CD8-positive, alpha-beta memory T cell (primary cell): Measurements from ENCODE around the gene LRTM2. TPM values are rescaled to one million over a fixed set of nuclear protein-coding genes. Genes with fewer than 3 reads are reported as not detected.
A peak's percentile ranks its signal among the peaks of the same experiment; 100 is the strongest.

Experiments
- CTCF ChIA-PET: fragments of 350-600 bp; sonication (Branson Sonifier 250); formaldehyde crosslinking; loops from one replicate; lab custom pipeline; 2021; ENCODE audit warnings: antibody characterized with exemption; lab: Charles Lee
- POLR2A ChIA-PET: fragments of 350-600 bp; sonication (Branson Sonifier 250); formaldehyde crosslinking; loops from one replicate; lab custom pipeline; 2021; ENCODE audit warnings: antibody characterized with exemption; lab: Charles Lee
- DNase-seq, 5 donors: peaks; one replicate each; pipeline versions ENCODE4 v3.0.0 to v3.0.0-alpha.2; 2020 to 2022; ENCODE audit warnings: mixed read lengths in 1 of 5
- H3K27ac ChIP-seq: one replicate; pipeline ENCODE4 v1.7.0; 2013; ENCODE audit warnings: low read depth, mild to moderate bottlenecking, low read length, moderate library complexity
- H3K27me3 ChIP-seq: 2 replicates; pipeline ENCODE4 v1.7.0; 2013; ENCODE audit warnings: low read length, mild to moderate bottlenecking; ENCODE audit not compliant: insufficient read depth, poor library complexity, severe bottlenecking
- H3K36me3 ChIP-seq: 2 replicates; pipeline ENCODE4 v1.7.0; 2013; ENCODE audit warnings: mild to moderate bottlenecking, low read length, moderate library complexity; ENCODE audit not compliant: insufficient read depth
- H3K4me1 ChIP-seq: 2 replicates; pipeline ENCODE4 v1.7.0; 2013; ENCODE audit warnings: mild to moderate bottlenecking, low read length, moderate library complexity; ENCODE audit not compliant: insufficient read depth
- H3K4me3 ChIP-seq: 2 replicates; pipeline ENCODE4 v1.7.0; 2013; ENCODE audit warnings: mild to moderate bottlenecking, low read length
- H3K9me3 ChIP-seq: 2 replicates; pipeline ENCODE4 v1.7.0; 2013; ENCODE audit warnings: mild to moderate bottlenecking, low read length
- H3K27ac Mint-ChIP-seq, 8 donors: one replicate each; pipeline ENCODE4 v1.8.0; 2020 to 2021; ENCODE audit warnings: mixed read lengths in 8 of 8, mild to moderate bottlenecking in 6 of 8, inconsistent platforms in 3 of 8, moderate library complexity in 3 of 8
- H3K27me3 Mint-ChIP-seq, 2 donors: one replicate each; pipeline ENCODE4 v1.8.0; 2020 to 2021; ENCODE audit warnings: mixed read lengths in 2 of 2, mild to moderate bottlenecking in 1 of 2, moderate library complexity in 1 of 2
- H3K36me3 Mint-ChIP-seq, 3 donors: one replicate each; pipeline ENCODE4 v1.8.0; 2020 to 2021; ENCODE audit warnings: mixed read lengths in 3 of 3, inconsistent platforms in 1 of 3, mild to moderate bottlenecking in 1 of 3
- H3K4me1 Mint-ChIP-seq, 3 donors: one replicate each; pipeline ENCODE4 v1.8.0; 2020 to 2021; ENCODE audit warnings: mixed read lengths in 3 of 3, inconsistent platforms in 1 of 3, mild to moderate bottlenecking in 1 of 3
- H3K4me3 Mint-ChIP-seq, 7 donors: one replicate each; pipeline ENCODE4 v1.8.0; 2020 to 2021; ENCODE audit warnings: mixed read lengths in 7 of 7, mild to moderate bottlenecking in 6 of 7, moderate library complexity in 4 of 7, inconsistent platforms in 2 of 7
- H3K9me3 Mint-ChIP-seq, 5 donors: one replicate each; pipeline ENCODE4 v1.8.0; 2020 to 2022; ENCODE audit warnings: mixed read lengths in 5 of 5, mild to moderate bottlenecking in 3 of 5, moderate library complexity in 2 of 5, inconsistent platforms in 1 of 5
- polyA plus RNA-seq: library from polyadenylated mRNA; unstranded; fragments of 300-500 nt; fragmentation: Illumina TruSeq; gene quantifications from one replicate; pipeline ENCODE4 v1.2.3, GENCODE V29; 2021
- total RNA-seq, 2 experiments: library from RNA; stranded (reverse); gene quantifications; one replicate each; pipeline ENCODE4 v1.2.3, GENCODE V29; 2021

Gene LRTM2
- total and polyA plus RNA-seq, 3 experiments from 2014 or later = 0.24 TPM; not detected in 2

DNA sequence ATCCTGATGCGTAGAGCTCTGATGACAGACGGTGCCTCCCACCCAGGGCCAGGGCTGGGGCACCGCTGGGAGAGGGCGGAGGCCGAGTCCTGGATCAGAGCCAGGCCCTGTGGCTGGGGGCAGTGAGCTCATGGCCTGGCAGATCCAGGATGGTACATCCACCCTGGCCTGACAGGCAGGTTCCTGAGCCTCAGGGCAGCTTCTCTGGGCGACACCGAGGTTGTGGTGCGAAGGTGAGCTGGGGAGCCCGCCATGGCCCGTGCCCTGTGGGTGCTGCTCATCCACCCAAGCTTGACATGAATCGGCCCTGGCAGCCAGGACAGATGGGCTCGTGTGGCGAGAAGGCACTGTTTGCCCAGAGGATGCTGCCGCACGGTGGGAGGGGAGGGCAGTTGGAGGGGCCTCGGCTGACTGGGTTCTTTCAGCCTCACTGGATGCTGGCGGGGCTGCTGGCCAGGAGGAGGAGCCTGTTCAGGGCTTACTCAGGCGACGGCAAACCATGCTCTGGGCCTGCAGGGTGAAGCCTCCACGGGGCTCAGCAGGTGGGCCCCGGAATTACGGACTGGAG, 16.6 kb downstream of the LRTM2 start:
- no peak overlapping the region for H3K27ac Mint-ChIP-seq
- H3K4me1 Mint-ChIP-seq = no peaks in the 10 kb centered on the region
- Histone ChIP-seq H3K27me3 (no peaks in the 10 kb centered on the region), H3K4me3 (no peak overlapping the region), H3K27ac (no peak overlapping the region), H3K36me3 (no peaks in the 10 kb centered on the region), H3K9me3 (no peaks in the 10 kb centered on the region), H3K4me1 (no peaks in the 10 kb centered on the region)
- no peaks in the 10 kb centered on the region for H3K36me3 Mint-ChIP-seq
- CTCF ChIA-PET = no interaction called here
- peaks cover 8 to 28% of the 10 kb centered on the region in 2 donors for H3K27me3 Mint-ChIP-seq
- H3K9me3 Mint-ChIP-seq = no peaks in the 10 kb centered on the region
- H3K4me3 Mint-ChIP-seq = no peak overlapping the region
- no peak for DNase-seq
- POLR2A ChIA-PET = no interaction called here

DNA sequence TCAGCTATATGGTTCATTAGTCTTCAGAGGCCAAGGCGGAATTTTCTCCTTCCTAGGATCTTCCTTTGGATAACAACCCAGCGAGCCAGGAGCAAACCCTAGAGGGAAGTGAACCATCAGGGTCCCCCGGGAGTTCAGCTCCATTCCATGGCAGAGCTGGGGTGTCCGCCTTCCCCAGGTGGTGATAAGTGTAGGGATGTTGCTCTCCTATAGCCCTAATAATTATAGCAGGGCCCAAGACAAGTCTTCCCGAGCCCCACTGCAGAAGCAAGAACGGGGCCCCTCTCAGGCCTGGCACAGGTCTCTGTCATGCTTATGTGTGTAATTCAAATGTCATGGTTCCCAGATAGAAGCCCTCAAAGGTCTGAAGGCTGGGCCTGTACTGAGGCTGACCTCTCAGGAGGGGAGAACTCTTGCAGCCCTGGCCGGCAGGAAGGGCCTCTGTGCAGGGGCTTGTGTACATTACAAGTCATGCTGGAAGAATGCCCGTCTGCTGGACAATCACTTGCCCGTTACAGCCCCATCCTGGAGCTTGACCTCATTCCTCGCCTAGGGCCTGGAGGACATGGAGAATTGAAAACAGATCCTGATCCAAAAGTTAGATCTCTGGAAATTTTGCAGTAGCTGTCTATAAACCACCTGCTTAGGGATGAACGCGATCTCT, 17.3 kb downstream of the LRTM2 start:
- H3K4me3 Mint-ChIP-seq = no peak overlapping the region
- Histone ChIP-seq H3K27me3 (no peaks in the 10 kb centered on the region), H3K4me1 (no peaks in the 10 kb centered on the region), H3K27ac (no peak overlapping the region), H3K36me3 (no peaks in the 10 kb centered on the region), H3K9me3 (no peaks in the 10 kb centered on the region), H3K4me3 (no peak overlapping the region)
- no peaks in the 10 kb centered on the region for H3K36me3 Mint-ChIP-seq
- CTCF ChIA-PET = no interaction called here
- POLR2A ChIA-PET = no interaction called here
- H3K4me1 Mint-ChIP-seq = no peaks in the 10 kb centered on the region
- no peak overlapping the region for H3K27ac Mint-ChIP-seq
- peaks cover 6 to 25% of the 10 kb centered on the region in 2 donors for H3K27me3 Mint-ChIP-seq
- no peak for DNase-seq
- no peaks in the 10 kb centered on the region for H3K9me3 Mint-ChIP-seq

DNA sequence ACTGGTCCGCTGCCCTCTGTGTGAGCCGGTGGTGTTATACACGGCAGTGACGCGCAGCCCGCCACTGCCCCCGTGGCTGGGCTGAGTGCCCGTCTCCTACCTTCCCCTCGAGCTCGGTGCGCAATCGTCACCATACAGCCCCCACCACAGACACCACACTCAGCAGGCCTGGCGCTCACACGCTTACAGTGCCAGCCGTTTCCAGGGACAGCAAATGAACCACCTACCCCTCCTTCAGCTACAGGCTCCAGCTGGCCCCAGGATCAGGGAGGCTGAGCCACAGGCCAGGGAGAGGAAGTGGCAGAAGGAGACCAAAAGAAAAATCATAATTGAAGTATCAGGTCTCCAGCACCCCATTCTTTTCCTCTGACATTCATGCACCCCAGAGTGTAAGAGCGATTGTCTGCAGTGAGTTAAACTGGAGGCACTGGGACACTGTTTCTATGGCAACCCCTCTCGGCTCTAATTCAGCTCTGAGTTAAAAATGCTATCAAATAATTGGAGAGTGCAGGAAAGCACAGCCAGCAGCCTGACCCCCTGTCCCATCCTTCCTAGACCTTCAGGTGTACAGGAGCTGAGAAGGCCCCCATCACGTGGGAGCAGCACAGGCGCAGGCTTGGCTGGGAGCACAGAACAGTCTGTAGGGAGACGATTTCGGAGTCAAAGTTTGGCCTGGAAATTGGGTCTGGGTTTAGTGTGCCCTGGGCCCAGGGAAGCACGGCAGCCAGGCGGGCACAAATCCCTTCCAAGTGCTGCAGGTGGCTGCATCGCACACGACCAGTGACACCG, 18.0 kb downstream of the LRTM2 start:
- CTCF ChIA-PET = no interaction called here

DNA sequence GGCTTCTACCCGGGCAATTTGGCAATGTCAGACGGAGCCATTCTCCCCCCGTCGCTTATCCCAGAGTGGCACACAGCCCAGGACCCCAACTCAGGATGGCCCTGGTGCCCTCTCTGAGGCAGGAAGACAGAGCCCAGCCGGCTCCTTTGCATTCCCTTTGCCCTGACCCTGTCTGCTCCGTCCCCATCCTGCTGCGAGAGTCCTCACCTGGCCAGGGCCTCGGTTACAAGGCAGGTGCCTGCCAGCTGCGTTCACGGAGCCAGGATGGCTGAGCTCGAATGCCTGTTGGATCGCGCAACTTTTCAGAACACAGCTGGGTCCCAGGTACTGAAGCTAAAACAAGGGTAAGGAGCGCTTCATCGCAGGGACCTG, 18.6 kb downstream of the LRTM2 start:
- Mint-ChIP-seq H3K4me1 (no peaks in the 10 kb centered on the region), H3K9me3 (no peaks in the 10 kb centered on the region), H3K36me3 (no peaks in the 10 kb centered on the region), H3K27me3 (peaks cover 6 to 18% of the 10 kb centered on the region in 2 donors), H3K27ac (no peak overlapping the region), H3K4me3 (no peak overlapping the region)
- H3K4me1 ChIP-seq = no peaks in the 10 kb centered on the region
- H3K9me3 ChIP-seq = no peaks in the 10 kb centered on the region
- no peak for DNase-seq
- POLR2A ChIA-PET = no interaction called here
- no peak overlapping the region for H3K27ac ChIP-seq
- CTCF ChIA-PET = no interaction called here
- H3K4me3 ChIP-seq = no peak overlapping the region
- H3K36me3 ChIP-seq = no peaks in the 10 kb centered on the region
- no peaks in the 10 kb centered on the region for H3K27me3 ChIP-seq

More for the DNA sequence above, 18.0 kb downstream of the LRTM2 start:
- no peak overlapping the region for H3K27ac Mint-ChIP-seq
- H3K27me3 ChIP-seq = no peaks in the 10 kb centered on the region
- H3K36me3 ChIP-seq = no peaks in the 10 kb centered on the region
- H3K36me3 Mint-ChIP-seq = no peaks in the 10 kb centered on the region
- H3K4me3 Mint-ChIP-seq = no peak overlapping the region
- H3K27ac ChIP-seq = no peak overlapping the region
- no peaks in the 10 kb centered on the region for H3K9me3 ChIP-seq
- H3K4me3 ChIP-seq = no peak overlapping the region
- POLR2A ChIA-PET = no interaction called here
- H3K9me3 Mint-ChIP-seq = no peaks in the 10 kb centered on the region
- H3K4me1 Mint-ChIP-seq = no peaks in the 10 kb centered on the region
- DNase-seq = peak in 1 of 5 donors; percentile 32
- peaks cover 6 to 23% of the 10 kb centered on the region in 2 donors for H3K27me3 Mint-ChIP-seq
- H3K4me1 ChIP-seq = no peaks in the 10 kb centered on the region

DNA sequence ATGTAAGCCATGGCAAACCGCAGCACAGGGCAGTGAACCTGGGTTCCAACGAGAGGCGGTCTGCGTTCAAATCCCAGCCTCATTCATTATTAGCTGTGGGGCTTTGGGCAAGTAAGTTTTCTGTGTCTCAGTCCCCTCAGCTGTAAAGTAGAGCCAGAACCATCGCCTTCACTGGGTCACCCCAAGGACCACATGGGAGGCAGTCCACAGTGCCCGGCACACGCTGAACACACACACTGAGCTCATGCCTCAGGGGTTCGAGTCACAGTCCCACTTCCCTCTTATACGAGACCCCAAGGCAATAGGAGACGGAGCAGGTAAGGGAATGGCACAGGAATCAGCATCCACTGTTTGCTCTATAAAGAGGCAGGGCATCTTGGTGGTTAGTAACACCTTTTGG, 19.1 kb downstream of the LRTM2 start:
- no peak overlapping the region for H3K27ac ChIP-seq
- peak in 1 of 5 donors; percentile 8 for DNase-seq
- no peak overlapping the region for H3K4me3 Mint-ChIP-seq
- no peaks in the 10 kb centered on the region for H3K27me3 ChIP-seq
- no peaks in the 10 kb centered on the region for H3K9me3 Mint-ChIP-seq
- ChIA-PET POLR2A (interaction anchor here (0.6 kb wide), 1 partner anchor 20 kb away, joined by 3 read pairs; no protein-coding TSS in a partner anchor), CTCF (no interaction called here)
- no peak overlapping the region for H3K27ac Mint-ChIP-seq
- no peak overlapping the region for H3K4me3 ChIP-seq
- no peaks in the 10 kb centered on the region for H3K36me3 ChIP-seq
- H3K4me1 Mint-ChIP-seq = no peaks in the 10 kb centered on the region
- H3K9me3 ChIP-seq = no peaks in the 10 kb centered on the region
- H3K36me3 Mint-ChIP-seq = no peaks in the 10 kb centered on the region
- no peaks in the 10 kb centered on the region for H3K4me1 ChIP-seq
- peaks cover 8 to 16% of the 10 kb centered on the region in 2 donors for H3K27me3 Mint-ChIP-seq

DNA sequence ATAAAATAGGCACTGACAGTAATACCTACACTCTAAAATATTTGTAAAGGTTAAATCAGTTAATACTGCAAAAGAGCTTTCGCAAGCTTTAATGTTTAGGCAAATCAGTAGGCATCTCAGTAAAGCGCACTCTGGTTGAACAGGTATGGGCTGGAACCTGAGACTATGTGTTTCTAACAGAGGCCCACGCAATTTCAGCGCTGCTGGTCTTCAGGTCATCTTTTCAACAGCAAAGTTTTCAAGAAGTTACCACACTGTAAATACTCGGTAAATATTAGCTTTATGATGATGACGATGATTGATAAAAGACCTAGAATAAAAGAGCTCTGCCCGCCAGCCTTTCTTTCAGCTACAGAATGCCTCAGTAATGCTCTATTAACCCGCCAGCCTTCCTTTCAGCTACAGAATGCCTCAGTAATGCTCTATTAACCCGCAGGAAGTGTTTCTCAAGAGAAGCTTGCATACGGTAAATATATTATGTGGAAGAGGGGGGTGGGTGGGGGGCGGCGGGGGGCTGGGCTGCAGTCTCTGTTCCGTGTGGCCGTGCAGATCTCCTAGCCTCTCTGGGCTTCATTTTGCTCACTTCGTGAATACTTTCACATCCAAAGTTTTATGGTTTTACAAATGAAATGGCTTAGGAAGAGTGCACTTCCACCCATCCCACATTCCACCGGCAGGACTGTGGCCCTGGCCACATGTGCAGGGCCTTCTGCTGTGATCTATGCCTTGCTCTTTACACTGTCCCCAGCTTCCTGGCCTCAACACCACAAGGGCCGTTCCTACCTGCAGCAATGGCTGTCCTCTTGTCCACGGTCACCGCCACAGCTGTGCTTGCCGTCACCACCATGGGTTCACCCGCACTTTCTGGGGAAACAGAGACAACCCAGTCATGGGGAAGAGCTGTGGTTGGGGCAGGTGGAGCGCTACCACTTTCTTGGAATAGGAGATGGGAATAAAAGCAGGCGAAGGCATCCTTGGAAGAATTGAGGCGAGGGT, 19.9 kb downstream of the LRTM2 start:
- Histone ChIP-seq H3K27me3 (no peaks in the 10 kb centered on the region), H3K27ac (no peak overlapping the region), H3K9me3 (no peaks in the 10 kb centered on the region), H3K36me3 (no peaks in the 10 kb centered on the region), H3K4me1 (no peaks in the 10 kb centered on the region), H3K4me3 (no peak overlapping the region)
- POLR2A ChIA-PET = interaction anchor here (0.6 kb wide), 1 partner anchor 20 kb away, joined by 3 read pairs; no protein-coding TSS in a partner anchor
- no peak overlapping the region for H3K27ac Mint-ChIP-seq
- no peaks in the 10 kb centered on the region for H3K36me3 Mint-ChIP-seq
- CTCF ChIA-PET = no interaction called here
- peaks cover 8 to 17% of the 10 kb centered on the region in 2 donors for H3K27me3 Mint-ChIP-seq
- H3K4me1 Mint-ChIP-seq = no peaks in the 10 kb centered on the region
- H3K9me3 Mint-ChIP-seq = no peaks in the 10 kb centered on the region
- no peak for DNase-seq
- H3K4me3 Mint-ChIP-seq = no peak overlapping the region

DNA sequence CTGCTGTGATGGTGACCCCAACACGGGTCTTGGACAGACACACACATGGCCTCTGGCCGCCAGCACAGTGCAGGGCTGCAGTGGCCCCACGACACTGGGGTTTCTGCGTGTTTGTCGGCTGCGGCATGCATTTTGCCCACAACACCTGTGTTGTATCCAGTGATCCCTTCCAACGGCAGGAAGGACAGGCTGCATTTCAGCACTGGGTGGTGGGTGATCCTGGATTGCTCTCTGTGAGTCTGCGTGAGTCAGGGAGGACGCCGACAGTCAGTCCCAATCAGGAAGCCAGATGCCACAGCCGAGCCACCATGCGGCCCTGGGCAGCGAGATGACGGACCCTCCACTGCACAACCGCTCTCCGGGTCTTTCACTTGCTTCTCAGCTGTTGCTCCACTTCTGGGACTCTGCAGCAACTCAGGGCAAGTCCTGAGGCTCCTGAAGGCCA, 20.6 kb downstream of the LRTM2 start:
- Histone ChIP-seq H3K4me1 (no peaks in the 10 kb centered on the region), H3K9me3 (no peaks in the 10 kb centered on the region), H3K36me3 (no peaks in the 10 kb centered on the region), H3K27ac (no peak overlapping the region), H3K27me3 (no peaks in the 10 kb centered on the region), H3K4me3 (no peak overlapping the region)
- Mint-ChIP-seq H3K27me3 (peaks cover 8 to 19% of the 10 kb centered on the region in 2 donors), H3K9me3 (no peaks in the 10 kb centered on the region), H3K4me3 (no peak overlapping the region), H3K4me1 (no peaks in the 10 kb centered on the region), H3K27ac (no peak overlapping the region), H3K36me3 (no peaks in the 10 kb centered on the region)
- ChIA-PET POLR2A (no interaction called here), CTCF (no interaction called here)
- DNase-seq = peak in 1 of 5 donors; percentile 19
